C4-2B (cell line): ENCODE results near the gene NSD1.
A peak's percentile ranks its signal among the peaks of the same experiment; 100 is the strongest.

ENCODE experiments used
- H3K27ac ChIP-seq: fragments of 450-650 bp; 2 replicates; pipeline ENCODE4 v1.5.1; 2017
- ZFX ChIP-seq: fragments of 450-650 bp; IDR thresholded peaks from 2 replicates; pipeline ENCODE4 v1.6.1; 2017
- TF ChIP-seq, protein P1 (sequence below): fragments of 450-650 bp; conservative IDR thresholded peaks from 2 replicates; pipeline ENCODE4 v1.5.1; 2017; ENCODE audit warnings: mild to moderate bottlenecking

Gene NSD1

DNA sequence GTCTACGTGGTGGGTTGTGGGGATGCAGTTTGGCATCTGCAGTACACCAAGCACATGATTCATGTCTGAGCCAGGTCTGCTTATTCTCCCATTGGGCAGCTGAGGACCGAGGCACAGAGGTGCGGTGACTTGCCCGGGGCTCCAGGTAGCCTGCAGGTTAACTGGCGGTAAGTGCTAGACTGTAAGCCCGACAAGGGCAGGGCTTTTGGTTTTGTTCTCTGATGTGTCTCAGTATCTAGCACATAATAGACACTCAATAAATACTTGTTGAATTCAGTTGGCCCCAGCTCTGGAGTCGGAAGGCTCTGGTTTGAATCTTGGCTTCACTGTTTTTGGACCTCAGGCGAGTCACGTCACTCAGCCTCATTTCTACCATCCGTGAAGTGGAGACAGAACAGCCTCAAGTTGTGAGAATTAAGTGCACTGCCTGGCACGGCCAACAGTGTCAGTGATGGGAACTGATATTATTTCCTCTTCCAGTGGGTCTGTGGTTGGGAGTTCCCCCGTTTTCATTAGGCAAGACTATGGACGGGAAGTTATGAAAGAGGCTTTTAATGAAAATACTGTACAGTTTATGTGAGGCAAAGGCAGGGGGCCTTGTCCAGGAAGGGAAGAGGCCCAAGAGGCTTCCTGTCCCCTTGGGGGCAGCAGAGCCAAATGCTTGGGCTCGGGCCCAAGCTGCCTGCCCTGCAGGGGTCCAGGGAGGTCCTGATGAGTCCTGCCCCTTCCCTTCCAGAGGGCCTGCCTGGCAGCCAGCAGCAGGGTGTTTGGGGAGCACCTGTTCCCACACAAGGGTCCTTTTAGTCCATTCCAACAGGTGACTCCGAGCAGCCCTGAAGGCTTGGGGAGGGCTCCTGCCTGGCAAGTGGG, 173.3 kb downstream of the NSD1 start:
- TF ChIP-seq, protein P1, sequence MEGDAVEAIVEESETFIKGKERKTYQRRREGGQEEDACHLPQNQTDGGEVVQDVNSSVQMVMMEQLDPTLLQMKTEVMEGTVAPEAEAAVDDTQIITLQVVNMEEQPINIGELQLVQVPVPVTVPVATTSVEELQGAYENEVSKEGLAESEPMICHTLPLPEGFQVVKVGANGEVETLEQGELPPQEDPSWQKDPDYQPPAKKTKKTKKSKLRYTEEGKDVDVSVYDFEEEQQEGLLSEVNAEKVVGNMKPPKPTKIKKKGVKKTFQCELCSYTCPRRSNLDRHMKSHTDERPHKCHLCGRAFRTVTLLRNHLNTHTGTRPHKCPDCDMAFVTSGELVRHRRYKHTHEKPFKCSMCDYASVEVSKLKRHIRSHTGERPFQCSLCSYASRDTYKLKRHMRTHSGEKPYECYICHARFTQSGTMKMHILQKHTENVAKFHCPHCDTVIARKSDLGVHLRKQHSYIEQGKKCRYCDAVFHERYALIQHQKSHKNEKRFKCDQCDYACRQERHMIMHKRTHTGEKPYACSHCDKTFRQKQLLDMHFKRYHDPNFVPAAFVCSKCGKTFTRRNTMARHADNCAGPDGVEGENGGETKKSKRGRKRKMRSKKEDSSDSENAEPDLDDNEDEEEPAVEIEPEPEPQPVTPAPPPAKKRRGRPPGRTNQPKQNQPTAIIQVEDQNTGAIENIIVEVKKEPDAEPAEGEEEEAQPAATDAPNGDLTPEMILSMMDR, result no peak
- TF ChIP-seq ZFX, result no peak

DNA sequence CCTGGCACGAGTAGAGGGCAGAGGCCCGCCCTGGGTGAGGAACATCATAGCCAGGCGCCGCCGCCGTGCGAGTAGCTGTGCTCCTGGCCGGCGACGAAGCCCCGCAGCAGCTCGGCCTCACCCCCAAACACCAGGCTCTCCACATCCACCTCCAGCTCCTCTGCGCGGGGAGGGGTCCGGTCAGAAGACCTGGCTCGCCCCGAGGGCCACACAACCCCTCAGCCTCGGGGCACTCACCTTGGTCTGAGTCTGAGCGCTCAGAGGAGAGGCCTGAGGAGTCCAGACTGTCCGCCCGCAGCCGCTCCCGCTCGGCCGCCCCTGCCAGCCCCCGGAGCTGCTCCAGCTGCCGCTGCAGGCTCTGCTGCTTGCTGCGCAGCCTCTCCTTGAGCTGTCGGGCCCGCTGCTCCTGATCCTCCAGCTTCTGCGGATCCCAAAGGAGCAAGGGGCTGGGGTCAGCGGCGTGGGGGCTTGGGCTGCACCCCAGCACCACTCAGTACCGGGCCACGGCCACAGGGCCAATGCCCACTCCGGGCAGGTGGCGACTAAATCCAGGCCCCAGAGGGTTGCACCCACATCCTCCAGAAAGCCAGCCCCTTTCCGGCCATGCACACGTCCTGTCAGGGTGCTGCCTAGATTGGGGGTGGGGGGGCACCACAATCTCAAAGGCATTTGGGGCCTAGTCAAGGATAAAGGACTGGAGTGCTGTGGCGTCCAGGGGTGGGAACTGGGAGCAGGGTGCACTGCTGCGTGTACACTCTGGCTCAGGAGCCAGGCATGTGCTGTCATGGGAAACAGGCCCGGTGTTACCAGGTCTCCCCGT, 174.2 kb downstream of the NSD1 start:
- no peak for TF ChIP-seq ZFX
- TF ChIP-seq, protein P1, result no peak
- H3K27ac ChIP-seq, result no peak overlapping the region

More for the DNA sequence above, 173.3 kb downstream of the NSD1 start:
- no peak overlapping the region for H3K27ac ChIP-seq

DNA sequence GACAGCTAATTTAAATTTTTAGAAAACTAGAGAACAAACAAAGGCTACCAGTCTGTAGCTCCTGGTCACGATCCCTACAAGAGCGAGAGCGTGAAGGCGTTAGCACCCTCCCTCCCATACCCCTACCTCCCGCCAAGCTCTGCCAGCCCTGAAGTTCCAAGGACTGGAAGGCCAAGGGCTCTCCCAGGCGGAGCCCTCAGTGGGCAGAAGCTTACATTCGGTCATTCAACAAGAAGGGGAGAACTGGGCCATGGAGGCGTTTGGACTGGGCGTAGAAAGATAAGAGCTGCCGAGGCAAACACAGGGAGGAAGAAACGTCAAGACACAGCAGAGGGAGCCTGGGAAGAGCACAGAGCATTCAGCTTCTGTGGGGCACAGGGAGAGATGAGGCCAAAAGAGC, 175.2 kb downstream of the NSD1 start:
- peak overlapping the region; percentile 87; the same call in 1 of the 2 replicates for H3K27ac ChIP-seq
- no peak for TF ChIP-seq ZFX
- TF ChIP-seq, protein P1, result no peak

DNA sequence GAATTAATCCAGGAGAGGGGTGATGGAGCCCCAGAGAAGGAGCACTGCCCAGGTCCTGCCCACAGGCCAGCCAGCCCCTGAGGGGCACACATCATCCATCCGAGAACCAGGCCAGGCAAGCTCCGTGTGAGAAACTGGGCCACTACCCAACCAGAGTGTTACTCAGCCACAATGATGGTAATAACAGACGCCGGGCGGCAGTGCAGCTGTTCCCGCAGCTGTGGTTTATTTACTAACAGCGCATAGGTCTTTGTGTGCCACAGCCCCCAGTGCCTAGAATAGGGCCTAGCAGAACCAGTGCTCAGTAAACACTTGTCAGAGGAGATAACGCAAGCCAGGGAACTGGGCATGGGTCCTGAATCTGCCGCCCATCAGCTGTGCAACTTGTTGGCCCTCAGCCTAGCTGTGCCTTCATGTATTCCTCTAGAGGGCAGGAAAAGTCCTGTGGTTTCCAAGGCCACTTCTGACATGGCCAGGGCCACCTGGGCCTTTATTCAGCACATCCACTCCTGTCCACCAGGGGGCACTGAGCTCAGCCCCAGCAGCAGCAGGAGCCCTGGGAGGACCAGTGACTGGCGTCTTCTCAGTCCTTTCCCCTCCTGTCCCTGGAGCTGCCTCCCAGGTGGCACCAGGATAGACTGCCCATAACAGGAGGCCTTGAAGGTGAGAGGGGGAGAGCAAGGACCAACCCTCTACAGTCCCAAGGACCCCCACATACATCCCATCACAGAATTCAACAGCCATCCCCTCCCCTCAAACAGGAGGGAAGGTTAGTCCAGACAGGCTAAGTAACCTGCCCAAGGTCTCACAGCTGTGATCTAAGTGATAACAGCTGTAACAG, 176.0 kb downstream of the NSD1 start:
- no peak; the same call in 1 of the 2 replicates for TF ChIP-seq ZFX
- TF ChIP-seq, protein P1, result peak; percentile 100
- H3K27ac ChIP-seq, result peak overlapping the region; percentile 87

- TF ChIP-seq ZFX, result no peak
- TF ChIP-seq, protein P1, result no peak
- H3K27ac ChIP-seq, result peak overlapping the region; percentile 87
Observed at GRCh38 chr5:177310332-177310731, 176.8 kb downstream of the NSD1 start.

- peak overlapping the region; percentile 87 for H3K27ac ChIP-seq
- TF ChIP-seq, protein P1, result no peak
- no peak for TF ChIP-seq ZFX
Observed at GRCh38 chr5:177310757-177311391, 177.3 kb downstream of the NSD1 start.
